ENCODE measurements around the gene HDGFL3. TPM values are rescaled to one million over a fixed set of nuclear protein-coding genes. Genes with fewer than 3 reads are reported as not detected.
A peak's percentile ranks its signal among the peaks of the same experiment; 100 is the strongest.

The HDGFL3 gene
- total RNA-seq, 3 donors from 2014 or later, result 19.0 to 42.4 (median 34.7) TPM

DNA sequence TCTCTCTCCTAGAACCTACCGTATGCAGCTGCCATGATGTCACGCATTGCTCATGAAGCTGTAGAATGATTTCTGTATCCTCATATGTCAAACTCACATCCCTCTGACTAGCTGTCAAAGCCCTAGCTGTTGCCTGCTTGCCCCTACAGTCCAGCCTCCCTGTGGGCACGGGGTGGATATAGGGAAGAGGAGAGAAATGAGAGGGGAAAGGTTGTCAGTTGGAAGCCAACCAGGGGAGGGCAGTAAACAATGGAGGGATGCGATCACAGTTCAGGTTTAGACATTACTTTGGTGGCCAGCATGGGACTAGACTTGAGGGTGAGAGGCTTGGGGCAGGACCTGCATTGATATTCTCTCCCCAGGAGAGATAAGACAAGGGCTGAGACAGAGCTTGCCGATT lies 1.7 kb upstream of the HDGFL3 start:
- Histone ChIP-seq H3K27ac (no peak overlapping the region), H3K27me3 (no peaks in the 10 kb centered on the region), H3K4me3 (no peak overlapping the region), H3K36me3 (no peaks in the 10 kb centered on the region), H3K9me3 (no peaks in the 10 kb centered on the region), H3K4me1 (no peaks in the 10 kb centered on the region)
- no peak for DNase-seq (ENCODE audit: low spot score in 2 of 2)
- TF ChIP-seq POLR2A (IDR thresholded peaks at IDR 0.05), result no peak
- TF ChIP-seq, protein P1, sequence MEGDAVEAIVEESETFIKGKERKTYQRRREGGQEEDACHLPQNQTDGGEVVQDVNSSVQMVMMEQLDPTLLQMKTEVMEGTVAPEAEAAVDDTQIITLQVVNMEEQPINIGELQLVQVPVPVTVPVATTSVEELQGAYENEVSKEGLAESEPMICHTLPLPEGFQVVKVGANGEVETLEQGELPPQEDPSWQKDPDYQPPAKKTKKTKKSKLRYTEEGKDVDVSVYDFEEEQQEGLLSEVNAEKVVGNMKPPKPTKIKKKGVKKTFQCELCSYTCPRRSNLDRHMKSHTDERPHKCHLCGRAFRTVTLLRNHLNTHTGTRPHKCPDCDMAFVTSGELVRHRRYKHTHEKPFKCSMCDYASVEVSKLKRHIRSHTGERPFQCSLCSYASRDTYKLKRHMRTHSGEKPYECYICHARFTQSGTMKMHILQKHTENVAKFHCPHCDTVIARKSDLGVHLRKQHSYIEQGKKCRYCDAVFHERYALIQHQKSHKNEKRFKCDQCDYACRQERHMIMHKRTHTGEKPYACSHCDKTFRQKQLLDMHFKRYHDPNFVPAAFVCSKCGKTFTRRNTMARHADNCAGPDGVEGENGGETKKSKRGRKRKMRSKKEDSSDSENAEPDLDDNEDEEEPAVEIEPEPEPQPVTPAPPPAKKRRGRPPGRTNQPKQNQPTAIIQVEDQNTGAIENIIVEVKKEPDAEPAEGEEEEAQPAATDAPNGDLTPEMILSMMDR (IDR thresholded peaks at IDR 0.05), result no peak
- TF ChIP-seq POLR2AphosphoS5 (IDR thresholded peaks at IDR 0.05), result no peak
- intact Hi-C loops (cut with DNase I; ENCODE audit: low total_unique reads), result no loop called here

DNA sequence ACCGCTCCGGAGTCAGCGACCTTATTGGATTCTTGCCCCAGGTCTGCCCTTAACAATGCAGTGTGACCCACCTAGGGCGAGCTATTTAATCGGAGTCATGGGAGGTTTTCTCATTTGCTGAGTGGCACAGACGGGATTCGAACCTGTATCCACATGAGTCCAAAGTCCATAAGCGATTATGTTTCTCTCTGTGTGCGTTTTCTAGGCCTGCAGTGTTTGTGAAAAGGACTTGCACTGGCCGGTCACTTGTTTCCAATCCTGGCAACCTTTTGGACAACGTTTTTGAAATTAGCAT lies 691 bp upstream of the HDGFL3 start:
- no peaks in the 10 kb centered on the region for H3K27me3 ChIP-seq
- no peaks in the 10 kb centered on the region for H3K9me3 ChIP-seq
- TF ChIP-seq, protein P1 (IDR thresholded peaks at IDR 0.05), result no peak
- TF ChIP-seq POLR2A (IDR thresholded peaks at IDR 0.05) (no peak), POLR2AphosphoS5 (IDR thresholded peaks at IDR 0.05) (no peak)
- H3K4me1 ChIP-seq, result peaks cover 0 to 5% of the 10 kb centered on the region in 2 donors
- intact Hi-C loops (cut with DNase I; ENCODE audit: low total_unique reads), result no loop called here
- no peaks in the 10 kb centered on the region for H3K36me3 ChIP-seq
- no peak for DNase-seq (ENCODE audit: low spot score in 2 of 2)
- peak overlapping the region; percentile 62 to 98 (median 88) for H3K4me3 ChIP-seq
- peak overlapping the region; percentile 92 to 98 for H3K27ac ChIP-seq

- H3K4me1 ChIP-seq, result peaks cover 0 to 5% of the 10 kb centered on the region in 2 donors
- H3K36me3 ChIP-seq, result no peaks in the 10 kb centered on the region
- no peaks in the 10 kb centered on the region for H3K9me3 ChIP-seq
- intact Hi-C loops (cut with DNase I; ENCODE audit: low total_unique reads), result no loop called here
- no peaks in the 10 kb centered on the region for H3K27me3 ChIP-seq
- H3K27ac ChIP-seq, result peak overlapping the region; percentile 92 to 98
- H3K4me3 ChIP-seq, result peak overlapping the region; percentile 62 to 98 (median 88)
- TF ChIP-seq POLR2A (IDR thresholded peaks at IDR 0.05), result no peak
- TF ChIP-seq, protein P1 (IDR thresholded peaks at IDR 0.05), result no peak
- DNase-seq (ENCODE audit: low spot score in 2 of 2), result no peak
Measured at GRCh38 chr15:83207009-83207659, 489 bp downstream of the HDGFL3 start.

GRCh38 chr15:83206526-83207008 lies 1.1 kb downstream of the HDGFL3 start:
- TF ChIP-seq POLR2A (IDR thresholded peaks at IDR 0.05), result no peak
- TF ChIP-seq, protein P1 (IDR thresholded peaks at IDR 0.05), result no peak
- TF ChIP-seq POLR2AphosphoS5 (IDR thresholded peaks at IDR 0.05), result no peak
- Histone ChIP-seq H3K27me3 (no peaks in the 10 kb centered on the region), H3K27ac (peak overlapping the region; percentile 92 to 98), H3K9me3 (no peaks in the 10 kb centered on the region), H3K4me1 (peaks cover 0 to 5% of the 10 kb centered on the region in 2 donors), H3K36me3 (no peaks in the 10 kb centered on the region), H3K4me3 (peak overlapping the region; percentile 62 to 98 (median 88))
- DNase-seq (ENCODE audit: low spot score in 2 of 2), result no peak
- intact Hi-C loops (cut with DNase I; ENCODE audit: low total_unique reads), result no loop called here

DNA sequence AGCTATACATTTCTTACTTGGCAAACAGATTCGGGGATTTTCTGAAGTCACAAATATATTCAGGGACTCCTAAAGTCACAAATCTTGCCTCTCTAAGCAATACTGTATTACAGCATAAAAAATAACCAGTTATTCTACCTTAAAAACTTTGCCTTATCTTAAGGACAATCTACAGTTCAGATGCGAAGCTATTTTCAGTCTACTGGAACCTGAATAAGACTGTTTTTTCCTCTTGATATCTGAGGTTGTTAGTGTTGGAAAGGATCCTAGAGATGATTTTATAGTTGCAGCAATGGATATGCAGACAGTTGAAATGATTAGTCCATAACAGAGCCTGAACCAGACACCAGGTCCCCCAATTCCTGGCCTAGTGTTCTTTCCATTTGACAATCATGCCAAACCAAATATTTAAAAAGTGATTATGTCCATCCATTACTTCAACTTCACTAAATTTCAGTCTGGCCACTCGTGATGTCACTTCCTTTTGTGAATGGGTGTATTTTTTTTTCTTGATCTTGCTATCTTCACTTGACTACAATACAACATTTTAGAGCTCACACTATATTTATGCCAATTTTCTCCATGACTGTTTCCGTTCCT lies 1.8 kb downstream of the HDGFL3 start:
- no peak for DNase-seq (ENCODE audit: low spot score in 2 of 2)
- intact Hi-C loops (cut with DNase I; ENCODE audit: low total_unique reads), result no loop called here

More for the DNA sequence above, 1.8 kb downstream of the HDGFL3 start:
- TF ChIP-seq, protein P1 (IDR thresholded peaks at IDR 0.05), result no peak
- Histone ChIP-seq H3K27ac (peak overlapping the region; percentile 21 to 98), H3K27me3 (no peaks in the 10 kb centered on the region), H3K4me1 (peaks cover 0 to 5% of the 10 kb centered on the region in 2 donors), H3K36me3 (no peaks in the 10 kb centered on the region), H3K4me3 (peak overlapping the region; percentile 62 to 98 (median 88)), H3K9me3 (no peaks in the 10 kb centered on the region)

Data from breast epithelium (tissue), 4 donors.